T-helper 9 cell (primary cell): ENCODE measurements around the gene MYH3.

Source experiments
- DNase-seq: peaks from one replicate; pipeline ENCODE4 v3.0.0-alpha.2; 2020

The MYH3 gene

GRCh38 chr17:10648956-10649355 lies 8.2 kb downstream of the MYH3 start:
- no peak for DNase-seq

- no peak for DNase-seq
These were observed 8.7 kb downstream of the MYH3 start for GRCh38 chr17:10648381-10648780.

- peak; percentile 80 for DNase-seq
These were observed 10.6 kb downstream of the MYH3 start for GRCh38 chr17:10646392-10646990.

GRCh38 chr17:10640475-10640874 lies 16.6 kb downstream of the MYH3 start:
- DNase-seq: no peak

- DNase-seq: no peak
These were observed 19.0 kb downstream of the MYH3 start for GRCh38 chr17:10638151-10638550.

GRCh38 chr17:10635290-10635689 lies 21.8 kb downstream of the MYH3 start:
- DNase-seq: no peak

- DNase-seq: no peak
These were observed 23.2 kb downstream of the MYH3 start for GRCh38 chr17:10633738-10634379.

- no peak for DNase-seq
These were observed 25.4 kb downstream of the MYH3 start for GRCh38 chr17:10631701-10632100.

GRCh38 chr17:10631048-10631700 lies 25.9 kb downstream of the MYH3 start:
- no peak for DNase-seq

- no peak for DNase-seq
These were observed 27.4 kb downstream of the MYH3 start for GRCh38 chr17:10629706-10630105.

GRCh38 chr17:10628756-10629155 lies 28.4 kb downstream of the MYH3 start:
- DNase-seq: no peak

- no peak for DNase-seq
These were observed 30.7 kb downstream of the MYH3 start for GRCh38 chr17:10626390-10626789.

- DNase-seq: no peak
These were observed 32.1 kb downstream of the MYH3 start for GRCh38 chr17:10624969-10625368.

- DNase-seq: no peak
These were observed 33.3 kb downstream of the MYH3 start for GRCh38 chr17:10623737-10624338.

- DNase-seq: no peak
These were observed 34.3 kb downstream of the MYH3 start for GRCh38 chr17:10622617-10623485.

- no peak for DNase-seq
These were observed 35.7 kb downstream of the MYH3 start for GRCh38 chr17:10621397-10621796.

- DNase-seq: no peak
These were observed 36.3 kb downstream of the MYH3 start for GRCh38 chr17:10620823-10621222.

- DNase-seq: peak; percentile 36
These were observed 38.9 kb downstream of the MYH3 start for GRCh38 chr17:10618202-10618635.

GRCh38 chr17:10617120-10617505 lies 40.0 kb downstream of the MYH3 start:
- no peak for DNase-seq

GRCh38 chr17:10616502-10617119 lies 40.5 kb downstream of the MYH3 start:
- peak; percentile 60 for DNase-seq

GRCh38 chr17:10614536-10615155 lies 42.5 kb downstream of the MYH3 start:
- no peak for DNase-seq
